Hematopoietic multipotent progenitor cell treated with erythropoietin and hydrocortisone succinate and interleukin-3 and kit ligand, for 4 days (in vitro differentiated cells): ENCODE measurements around the gene CACNG3.
"Not testable (repeated sequence)": the region's sequence is repeated elsewhere in the genome, so short reads cannot be mapped to it uniquely, and the experiment has no call there.

ENCODE experiments used
- DNase-seq: peaks from one replicate; pipeline ENCODE4 v3.0.0-alpha.2; 2015

The CACNG3 gene

DNA sequence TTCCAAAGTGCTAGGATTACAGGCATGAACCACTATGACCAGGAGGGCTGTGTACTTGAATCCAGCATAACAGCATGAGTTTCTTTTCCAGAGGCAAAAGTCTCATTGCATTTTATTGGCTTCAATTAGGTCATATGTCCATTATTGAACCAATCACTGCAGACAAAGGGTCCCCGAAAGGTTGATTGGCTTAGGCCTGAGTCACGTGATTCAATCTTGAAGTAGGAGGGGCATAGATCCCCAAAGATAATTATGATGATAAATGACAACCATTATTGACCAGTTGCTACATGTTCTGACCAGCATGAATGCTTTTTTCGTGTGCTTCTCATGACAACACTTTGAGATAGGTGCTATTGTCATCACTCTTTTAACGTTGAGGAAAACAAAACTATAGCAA, 25.3 kb downstream of the CACNG3 start:
- DNase-seq, result no peak

DNA sequence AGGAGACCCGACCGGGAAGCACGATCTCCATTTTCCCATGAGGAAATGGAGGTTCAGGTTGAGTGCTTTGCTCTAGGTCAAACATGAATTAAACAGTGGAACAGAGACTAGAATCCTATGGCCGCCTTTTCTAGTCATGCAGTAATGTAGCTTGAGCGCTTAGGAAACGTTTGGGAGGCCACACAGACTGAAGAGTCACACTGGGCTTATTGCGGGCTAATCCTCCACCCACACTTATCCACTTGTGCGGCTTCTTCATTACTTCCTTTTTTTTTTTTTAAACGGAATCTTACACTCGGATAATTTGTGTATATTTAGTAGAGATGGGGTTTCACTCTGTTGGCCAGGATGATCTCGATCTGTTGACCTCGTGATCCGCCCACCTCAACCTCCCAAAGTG, 26.0 kb downstream of the CACNG3 start:
- no peak for DNase-seq

DNA sequence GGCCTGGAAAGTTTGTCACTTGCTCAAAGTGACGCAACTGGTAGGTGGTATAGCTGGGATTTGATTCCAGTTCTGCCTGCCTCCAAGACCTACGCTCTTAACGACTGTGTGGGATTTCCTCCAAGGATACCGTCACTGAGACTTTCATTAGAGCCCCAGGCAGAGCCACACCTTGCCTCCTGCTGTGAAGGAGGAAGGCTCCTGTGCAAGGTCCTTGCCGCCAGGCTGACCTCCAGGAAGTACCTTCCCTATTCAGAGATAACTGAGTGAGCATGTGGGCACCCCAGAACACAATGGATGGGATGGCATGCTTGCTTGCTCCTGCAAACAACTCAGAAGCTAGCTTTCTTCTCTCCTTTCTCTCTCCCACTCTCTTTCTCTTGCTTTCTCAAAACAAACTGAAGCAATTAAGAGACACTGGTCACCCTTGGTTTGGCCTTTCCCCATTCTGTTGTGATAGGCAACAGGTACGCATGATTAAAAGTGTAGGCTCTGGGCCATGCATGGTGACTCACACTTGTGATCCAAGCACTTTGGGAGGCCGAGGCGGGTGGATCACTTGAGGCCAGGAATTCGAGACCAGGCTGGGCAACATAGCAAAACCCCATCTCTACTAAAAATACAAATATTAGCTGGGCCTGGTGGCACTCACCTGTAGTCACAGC, 30.7 kb downstream of the CACNG3 start:
- no peak for DNase-seq

DNA sequence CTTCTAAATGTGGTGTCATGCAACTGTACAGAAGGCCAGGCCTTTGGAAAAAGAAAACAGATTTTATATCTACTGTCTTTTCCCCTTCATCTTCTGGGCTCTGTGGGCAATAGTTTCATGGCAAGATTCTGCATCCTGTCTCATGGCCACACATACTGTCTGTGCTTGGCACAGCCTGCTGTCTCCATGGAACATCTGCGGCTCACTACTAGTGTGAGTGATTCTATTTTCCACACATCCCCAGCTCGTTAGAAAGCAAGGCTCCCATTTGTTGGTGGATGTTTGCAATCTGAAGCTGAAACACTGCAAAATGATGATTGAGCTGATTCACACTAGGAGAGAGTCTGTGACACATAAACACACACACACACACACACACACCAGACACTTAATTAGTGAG, 32.4 kb downstream of the CACNG3 start:
- DNase-seq, result no peak

DNA sequence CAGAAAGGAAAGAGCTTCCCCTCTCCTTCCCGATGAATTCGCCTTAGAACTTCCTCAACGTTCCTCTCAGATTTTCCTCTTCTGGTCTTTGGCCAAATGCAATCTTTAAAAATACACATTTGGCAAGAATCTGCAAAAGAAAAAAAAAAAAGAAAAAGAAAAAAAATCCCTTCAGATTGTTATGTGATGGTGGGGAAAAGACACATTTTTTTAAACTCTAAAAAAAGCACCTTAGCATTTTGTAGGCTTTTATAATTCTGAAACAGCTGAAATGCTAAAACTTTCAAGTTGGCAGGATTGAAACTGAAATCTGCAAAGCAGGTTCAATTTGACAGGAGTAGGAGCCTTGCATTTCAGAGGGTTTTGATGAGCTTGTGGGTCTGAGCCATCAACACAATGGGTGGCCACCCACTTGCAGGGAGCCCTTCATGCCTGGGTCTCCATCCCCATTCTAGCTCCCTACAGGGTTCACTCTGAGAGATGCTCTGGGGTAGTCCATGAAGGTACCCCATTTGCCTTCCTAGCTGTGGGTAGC, 33.1 kb downstream of the CACNG3 start:
- DNase-seq, result no peak

DNA sequence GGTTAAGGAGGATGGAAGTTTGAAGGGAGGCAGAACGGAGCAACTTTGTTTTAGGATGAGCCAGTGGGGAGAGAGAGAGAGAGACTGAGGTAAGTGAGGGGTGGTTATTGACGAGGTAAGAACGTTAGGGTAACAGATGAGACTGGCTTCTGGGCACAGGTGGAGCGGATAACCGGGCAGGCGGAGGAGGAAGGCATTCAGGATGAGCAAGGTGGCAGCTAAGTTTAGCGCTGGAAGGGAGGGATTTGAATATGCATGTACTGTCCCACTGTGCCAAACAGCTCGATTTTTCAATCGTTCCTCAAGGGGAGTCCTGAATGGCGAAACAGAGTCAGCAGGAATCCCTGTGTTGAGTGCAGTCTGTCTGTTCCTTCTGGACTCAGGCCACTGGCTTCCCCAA, 35.8 kb downstream of the CACNG3 start:
- DNase-seq, result no peak

DNA sequence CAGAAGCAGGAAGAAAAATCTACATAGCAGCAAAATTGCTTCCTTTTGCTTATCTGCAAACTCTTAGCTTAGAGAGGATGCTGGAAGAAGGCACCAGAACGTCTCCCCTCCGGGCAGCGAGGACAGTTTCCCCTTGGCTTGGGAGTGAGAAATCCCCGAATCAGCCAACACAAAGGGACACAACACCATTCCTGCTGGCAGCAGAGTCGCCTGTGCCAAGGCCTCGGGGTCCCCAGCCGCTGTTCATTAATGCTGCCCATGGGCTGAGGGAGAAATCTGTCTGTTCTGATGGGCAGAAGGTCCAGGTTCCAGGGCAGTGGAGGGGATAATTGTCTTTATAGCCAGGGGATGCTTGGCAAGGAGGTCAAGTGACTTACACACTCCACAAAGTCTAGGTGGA, 38.0 kb downstream of the CACNG3 start:
- DNase-seq, result no peak

DNA sequence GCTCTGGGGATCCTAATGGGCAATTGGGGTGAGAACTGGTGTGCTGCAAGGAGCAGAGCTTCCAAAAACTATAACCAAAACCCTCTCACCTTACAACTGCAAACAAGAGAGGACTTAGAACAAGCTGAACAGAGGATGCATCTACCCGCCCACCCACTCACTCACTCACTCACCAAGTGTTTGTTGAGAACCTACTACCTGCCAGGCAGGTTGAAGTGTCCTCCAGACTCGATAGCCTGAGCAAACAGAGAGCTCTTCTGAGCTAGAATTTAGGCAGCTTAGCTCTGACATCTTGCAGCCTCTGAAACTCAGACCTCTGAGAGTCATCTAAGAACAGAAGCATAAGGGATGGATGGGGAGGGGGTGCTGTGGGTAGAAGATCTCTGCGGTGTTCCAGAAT, 41.2 kb downstream of the CACNG3 start:
- no peak for DNase-seq

DNA sequence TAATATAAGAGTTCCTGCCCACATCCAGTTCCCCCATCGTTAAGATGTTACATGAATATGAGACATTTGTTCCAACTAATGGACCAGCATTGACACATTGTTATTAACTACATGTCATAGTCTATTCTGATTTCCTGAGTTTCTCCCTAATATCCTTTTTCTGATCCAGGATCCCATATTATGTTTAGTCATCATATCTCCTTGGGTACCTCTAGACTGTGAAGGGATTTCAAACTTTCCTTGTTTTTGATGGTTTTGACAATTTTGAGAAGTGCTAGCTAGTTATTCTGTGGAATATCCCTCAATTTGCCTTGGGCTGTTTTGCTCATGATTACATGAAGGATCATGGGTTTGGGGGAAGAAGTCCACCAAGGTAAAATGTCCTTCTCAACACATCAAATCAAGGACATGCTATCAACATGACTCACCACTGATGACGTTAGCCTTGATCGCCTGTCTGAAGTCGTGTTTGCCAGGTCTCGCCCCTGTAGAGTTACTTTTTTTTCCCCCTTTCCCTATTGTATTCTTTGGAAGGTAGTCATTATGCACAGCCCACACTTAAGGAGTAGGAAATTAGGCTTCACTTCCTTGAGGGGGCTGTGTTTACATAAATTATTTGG, 42.5 kb downstream of the CACNG3 start:
- no peak for DNase-seq

DNA sequence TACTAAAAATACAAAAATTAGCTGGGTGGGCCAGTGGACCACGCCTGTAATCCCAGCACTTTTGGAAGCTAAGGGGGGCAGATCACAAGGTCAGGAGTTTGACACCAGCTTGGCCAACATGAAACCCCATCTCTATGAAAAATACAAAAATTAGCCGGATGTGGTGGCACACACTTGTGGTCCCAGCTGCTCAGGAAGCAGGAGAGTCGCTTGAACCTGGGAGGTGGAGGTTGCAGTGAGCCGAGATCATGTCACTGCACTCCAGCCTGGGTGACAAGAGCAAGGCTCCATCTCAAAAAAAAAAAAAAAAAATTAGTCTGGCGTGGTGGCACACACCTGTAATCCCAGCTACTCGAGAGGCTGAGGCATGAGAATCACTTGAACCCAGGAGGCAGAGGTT, 44.6 kb downstream of the CACNG3 start:
- DNase-seq, result not testable (repeated sequence)

DNA sequence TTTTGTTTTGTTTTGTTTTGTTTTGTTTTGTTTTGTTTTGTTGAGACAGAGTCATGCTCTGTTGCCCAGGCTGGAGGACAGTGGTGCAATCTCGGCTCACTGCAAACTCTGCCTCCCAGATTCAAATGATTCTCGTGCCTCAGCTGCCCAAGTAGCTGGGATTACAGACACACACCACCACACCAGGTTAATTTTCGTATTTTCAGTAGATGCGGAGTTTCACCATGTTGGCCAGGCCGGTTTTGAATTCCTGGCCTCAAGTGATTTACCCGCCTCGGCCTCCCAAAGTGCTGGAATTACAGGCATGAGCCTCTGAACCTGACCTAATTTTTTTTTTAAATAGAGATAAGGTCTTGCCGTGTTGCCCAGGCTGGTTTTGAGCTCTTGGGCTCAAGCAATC, 46.5 kb downstream of the CACNG3 start:
- DNase-seq, result no peak

DNA sequence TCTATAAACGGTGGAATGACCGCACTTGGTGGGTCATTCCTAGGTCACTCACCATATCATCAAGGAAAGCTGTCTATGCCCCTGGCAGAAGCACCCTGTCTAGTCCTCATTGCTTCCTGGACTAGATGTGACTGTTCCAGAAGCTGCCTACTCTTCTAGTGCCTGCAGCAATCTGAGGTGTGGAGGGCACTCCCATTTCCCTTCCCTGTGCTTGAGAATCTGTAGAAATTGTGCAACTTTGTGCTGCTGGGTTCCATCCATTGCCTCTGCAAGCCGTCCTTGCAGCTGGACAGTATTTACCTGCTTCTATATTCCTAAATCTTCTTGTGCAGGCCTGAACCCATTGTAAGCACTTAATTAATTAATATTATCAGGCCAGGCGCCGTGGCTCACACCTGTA, 52.1 kb downstream of the CACNG3 start:
- DNase-seq, result no peak

DNA sequence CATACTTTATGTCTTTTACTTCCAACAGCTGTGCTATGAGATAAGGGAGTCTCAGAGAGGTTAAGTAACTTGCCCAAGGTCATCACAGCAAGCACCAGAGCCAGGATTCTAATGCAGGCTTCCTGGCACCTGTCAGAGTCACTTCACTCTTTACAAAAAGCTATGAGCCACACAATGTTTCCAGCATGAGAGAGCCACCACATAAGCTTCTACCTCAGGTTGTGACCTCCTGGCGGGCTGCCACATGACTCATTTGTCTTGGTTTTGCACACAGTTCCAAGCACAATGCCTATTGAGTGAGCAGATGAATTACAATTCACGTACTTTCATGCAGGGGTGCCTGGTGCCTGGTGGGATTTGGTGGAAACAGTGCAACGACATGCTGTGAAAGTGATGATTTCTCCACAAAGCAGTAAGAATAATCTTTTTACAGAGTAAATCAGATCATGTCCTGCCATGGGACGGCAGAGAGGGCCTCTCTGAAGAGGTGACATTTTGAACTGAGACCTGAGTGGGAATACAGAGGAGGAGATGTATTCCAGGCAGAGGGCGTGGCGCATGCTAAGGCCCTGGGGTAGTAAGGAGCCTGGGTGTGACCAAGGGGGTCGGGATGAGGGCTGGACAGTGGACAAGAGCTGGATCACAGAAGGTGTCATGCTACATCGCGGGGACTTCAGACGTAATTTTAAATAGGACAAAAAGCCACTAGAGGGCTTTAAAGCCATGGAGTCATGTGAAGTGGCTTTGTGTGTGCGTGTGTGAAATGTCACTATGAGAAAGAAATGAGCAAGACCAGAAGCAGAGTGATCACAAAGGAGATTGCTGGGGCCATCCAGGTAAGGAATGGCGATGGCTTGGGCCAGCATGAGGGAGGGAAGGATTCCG, 53.4 kb downstream of the CACNG3 start:
- DNase-seq, result peak; percentile 40

DNA sequence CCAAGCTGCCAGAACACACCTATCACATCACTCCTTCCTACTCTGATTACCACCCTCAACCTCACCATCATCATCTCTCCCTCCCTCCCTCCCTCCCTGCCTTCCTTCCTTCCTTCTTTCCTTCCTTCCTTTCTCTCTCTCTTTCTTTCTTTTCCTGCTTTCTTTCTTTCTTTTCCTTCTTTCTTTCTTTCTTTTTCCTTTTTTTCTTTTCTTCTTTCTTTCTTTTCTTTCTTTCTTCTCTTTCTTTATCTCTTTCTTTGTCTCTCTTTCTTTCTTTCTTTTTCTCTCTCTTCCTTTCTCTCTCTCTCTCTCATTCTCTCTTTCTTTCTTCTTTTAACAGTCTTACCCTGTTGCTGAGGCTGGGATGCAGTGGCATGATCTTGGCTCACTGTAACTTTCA, 59.2 kb downstream of the CACNG3 start:
- no peak for DNase-seq

DNA sequence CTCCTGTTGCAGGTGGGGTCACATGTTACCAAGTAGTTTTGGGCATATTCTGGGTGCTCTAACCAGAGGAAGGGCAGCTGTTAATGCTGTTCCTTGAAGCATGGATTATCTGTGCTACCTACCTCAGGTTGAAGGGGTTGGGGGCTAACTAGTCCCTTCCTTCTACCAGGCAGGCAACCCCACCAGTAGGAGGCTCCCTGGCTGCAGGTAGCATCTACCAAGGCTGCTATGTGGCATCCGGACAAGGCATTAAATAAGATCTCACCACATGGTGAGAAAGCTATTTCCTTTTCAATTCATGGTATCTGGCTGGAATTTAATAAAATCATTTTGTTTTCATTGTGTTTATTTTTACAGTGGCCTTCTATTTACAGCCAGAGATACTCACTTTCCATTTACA, 62.5 kb downstream of the CACNG3 start:
- DNase-seq, result no peak

DNA sequence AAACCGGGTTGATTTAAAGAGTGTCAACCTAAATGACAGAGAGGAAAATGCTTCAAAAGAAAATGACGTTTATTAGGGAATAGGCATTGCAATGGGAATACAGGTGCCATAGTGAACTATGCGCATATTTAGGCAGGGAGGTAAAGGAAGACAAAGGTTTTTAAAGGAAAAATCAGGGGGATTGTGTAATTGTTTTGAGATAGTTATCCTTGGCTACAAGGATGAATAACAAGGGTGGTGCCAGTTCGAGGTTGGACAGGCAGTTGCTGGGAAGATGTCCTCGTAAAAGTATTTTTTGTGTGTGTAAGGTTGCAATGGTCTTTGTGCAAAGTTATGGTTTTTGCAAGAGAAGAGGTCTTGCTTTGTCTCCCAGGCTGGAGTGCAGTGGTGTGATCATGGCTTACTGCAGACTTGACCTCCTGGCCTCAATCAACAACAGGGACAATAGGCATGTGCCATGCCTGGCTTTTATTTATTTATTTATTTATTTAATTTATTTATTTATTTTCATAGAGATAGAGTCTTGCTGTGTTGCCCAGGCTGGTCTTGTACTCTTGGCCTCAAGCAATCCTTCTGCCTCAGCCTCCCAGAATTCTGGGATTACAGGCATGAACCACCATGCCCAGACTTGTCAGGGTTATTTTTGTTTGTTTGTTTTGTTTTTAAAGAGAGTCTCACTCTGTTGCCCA, 63.1 kb downstream of the CACNG3 start:
- DNase-seq, result no peak

DNA sequence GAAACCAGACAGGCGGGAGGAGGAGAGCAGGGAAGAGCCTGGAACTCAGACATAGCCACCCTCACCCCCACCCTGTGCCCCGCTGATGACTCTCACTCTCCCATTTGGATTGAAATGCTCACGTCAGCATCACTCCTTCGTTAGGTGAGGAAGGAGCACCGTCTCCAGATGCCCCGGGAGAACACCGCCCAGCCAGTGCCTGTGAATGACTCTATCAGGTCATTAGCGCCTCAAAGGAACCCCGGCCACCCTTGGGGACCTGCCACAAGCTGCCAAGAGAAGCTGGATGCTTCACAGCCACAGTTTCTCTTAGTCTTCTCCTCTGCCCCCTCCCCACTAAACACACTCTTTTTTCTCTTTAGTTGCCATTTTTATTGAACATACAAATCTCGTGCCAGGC, 66.0 kb downstream of the CACNG3 start:
- no peak for DNase-seq

DNA sequence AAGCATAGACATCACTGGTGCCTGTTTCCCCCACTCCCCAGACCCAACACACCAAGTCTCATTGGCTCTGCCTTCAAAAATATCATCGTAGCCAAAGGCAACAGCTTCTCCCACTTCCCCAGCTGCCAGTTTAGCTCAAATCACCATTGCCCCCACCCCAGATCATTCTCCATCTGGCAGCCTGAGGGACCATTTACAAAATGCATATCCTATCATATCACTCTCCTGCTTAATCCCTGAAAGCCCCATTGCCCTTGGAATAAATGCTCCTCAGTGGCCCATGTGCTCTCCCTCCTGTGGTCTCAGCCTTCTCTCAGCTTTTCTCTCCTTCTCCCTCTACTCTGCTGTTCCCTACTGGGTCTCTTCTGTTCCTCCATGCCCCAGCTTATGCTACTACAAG, 68.3 kb downstream of the CACNG3 start:
- DNase-seq, result no peak

DNA sequence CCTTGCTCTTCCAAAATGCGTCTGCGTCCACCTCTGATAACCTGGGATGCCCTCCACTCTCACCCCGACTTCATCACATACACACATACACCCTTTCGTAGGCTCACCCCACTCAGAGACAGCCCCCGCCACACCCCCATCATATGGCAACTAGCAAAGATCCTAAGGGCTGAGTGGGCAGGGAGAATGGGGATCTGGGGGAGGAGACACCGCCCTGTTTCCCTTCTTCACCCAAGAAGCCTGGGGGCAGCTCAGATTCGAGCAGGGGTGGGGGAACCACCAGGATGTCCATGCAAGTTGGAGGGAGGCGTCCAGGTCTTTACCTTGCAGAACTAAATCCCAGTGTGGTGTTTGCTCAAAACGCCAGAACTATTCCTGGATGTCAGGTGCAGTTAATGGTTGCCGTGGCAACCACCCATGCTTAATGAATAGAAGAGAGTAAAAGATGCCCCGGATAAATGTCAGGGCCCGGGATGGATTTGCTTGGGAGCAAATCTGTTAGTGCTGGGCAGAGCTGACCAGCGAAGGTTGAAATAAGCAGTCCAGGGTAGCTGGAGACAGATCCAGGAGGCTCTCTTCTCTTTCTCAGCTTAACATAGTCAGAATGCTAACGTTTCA, 72.8 kb downstream of the CACNG3 start:
- no peak for DNase-seq

DNA sequence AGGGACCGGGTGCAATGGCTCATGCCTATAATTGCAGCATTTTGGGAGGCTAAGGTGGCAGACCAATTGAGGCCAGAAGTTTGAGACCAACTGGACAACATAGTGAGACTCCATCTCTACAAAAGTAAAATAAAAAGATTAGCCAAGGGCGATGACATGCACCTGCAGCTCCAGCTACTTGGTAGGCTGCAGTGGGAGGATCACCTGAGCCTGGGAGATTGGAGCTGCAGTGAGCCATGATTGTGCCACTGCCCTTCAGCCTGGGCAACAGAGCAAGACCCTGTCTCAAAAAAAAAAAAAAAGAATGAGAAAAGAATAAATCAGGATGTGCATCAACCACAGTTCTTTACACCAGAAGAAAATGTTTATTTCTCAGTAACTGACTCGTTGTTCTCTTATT, 76.0 kb downstream of the CACNG3 start:
- no peak for DNase-seq

DNA sequence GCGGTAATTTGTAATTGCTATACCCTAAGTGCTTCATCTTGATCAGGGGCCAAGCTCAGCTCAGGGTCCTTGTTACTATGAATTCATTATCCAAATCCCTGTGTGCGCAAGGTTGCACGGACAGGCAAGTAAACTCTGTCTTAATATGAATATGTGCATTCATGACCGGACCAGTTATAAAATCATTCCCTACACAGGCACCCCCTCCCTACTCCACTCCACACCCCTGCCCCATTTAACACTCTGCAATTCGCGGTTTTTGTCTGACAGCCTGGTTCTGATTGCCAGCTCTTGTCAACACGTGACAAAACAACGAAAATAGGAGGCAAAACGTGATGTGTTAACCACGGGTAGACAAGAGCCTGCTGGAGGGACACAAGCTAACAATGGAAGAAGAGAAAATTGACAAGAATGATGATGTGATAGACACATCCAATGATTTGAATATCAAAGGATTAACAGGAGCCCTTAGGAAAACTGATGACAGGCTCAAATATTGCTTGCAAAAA, 76.5 kb downstream of the CACNG3 start:
- no peak for DNase-seq

DNA sequence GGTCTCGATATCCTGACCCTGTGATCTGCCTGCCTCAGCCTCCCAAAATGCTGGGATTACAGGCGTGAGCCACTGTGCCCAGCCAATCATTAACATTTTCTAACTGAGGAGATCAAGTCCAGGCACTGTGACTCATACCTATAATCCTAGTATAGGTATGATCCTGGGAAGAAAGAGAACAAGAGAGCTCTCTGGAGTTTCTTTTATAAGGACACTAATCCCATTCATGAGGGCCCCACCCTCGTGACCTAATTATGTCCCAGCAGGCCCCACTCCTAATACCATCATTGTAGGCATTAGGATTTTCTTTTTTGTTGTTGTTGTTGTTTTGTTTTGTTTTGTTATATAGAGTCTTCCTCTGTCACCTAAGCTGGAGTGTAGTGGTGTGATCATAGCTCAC, 80.4 kb downstream of the CACNG3 start:
- DNase-seq, result no peak

DNA sequence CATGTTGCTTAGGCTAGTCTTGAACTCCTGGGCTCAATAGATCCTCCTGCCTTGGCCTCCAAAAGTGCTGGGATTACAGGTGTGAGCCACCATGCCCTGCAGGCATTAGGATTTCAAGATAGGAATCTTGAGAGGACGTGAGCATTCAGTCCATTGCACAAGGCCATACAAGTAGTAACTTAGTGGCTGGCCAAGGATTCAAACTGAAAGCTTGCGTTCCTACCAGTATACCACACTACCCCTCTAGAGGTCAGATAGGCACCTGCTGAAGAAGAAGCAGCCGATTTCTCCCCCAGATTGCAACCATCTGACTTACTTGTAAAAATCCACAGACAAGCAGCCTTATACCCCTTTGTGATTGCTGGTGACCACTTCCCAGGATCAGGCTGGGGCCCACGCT, 80.9 kb downstream of the CACNG3 start:
- DNase-seq, result no peak
